Brain microvascular endothelial cell (primary cell): ENCODE measurements around the gene SERPINA4.

ENCODE experiments used
- DNase-seq: peaks from one replicate; pipeline ENCODE4 v3.0.0-alpha.2; 2020
- H3K27ac ChIP-seq: fragments of 250-450 bp; sonication (Bioruptor Pico); 2 replicates; pipeline ENCODE4 v1.5.1; 2020; ENCODE audit warnings: mild to moderate bottlenecking, moderate library complexity
- H3K27me3 ChIP-seq: fragments of 250-450 bp; sonication (Bioruptor Pico); replicated peaks from 2 replicates; pipeline ENCODE4 v1.5.1; 2020; ENCODE audit warnings: mild to moderate bottlenecking
- H3K36me3 ChIP-seq: fragments of 250-450 bp; sonication (Bioruptor Pico); replicated peaks from 2 replicates; pipeline ENCODE4 v1.5.1; 2020; ENCODE audit warnings: mild to moderate bottlenecking
- H3K4me3 ChIP-seq: 2 replicates; pipeline ENCODE4 v1.5.1; 2011; ENCODE audit warnings: low read depth, mild to moderate bottlenecking, control low read depth, low read length, moderate library complexity
- in situ Hi-C: cut with HindIII; loops from 2 replicates; pipeline ENCODE4 v1.10.0; 2017; ENCODE audit warnings: low sequenced_read_pairs, low pct_ligation_motif_present
- TF ChIP-seq, protein P1 (sequence below): IDR thresholded peaks from 2 replicates; pipeline ENCODE4 v1.5.1; 2011; ENCODE audit warnings: low read depth, mild to moderate bottlenecking, moderate library complexity, low read length, control low read depth, inconsistent platforms; ENCODE audit errors: missing control alignments

SERPINA4 gene

DNA sequence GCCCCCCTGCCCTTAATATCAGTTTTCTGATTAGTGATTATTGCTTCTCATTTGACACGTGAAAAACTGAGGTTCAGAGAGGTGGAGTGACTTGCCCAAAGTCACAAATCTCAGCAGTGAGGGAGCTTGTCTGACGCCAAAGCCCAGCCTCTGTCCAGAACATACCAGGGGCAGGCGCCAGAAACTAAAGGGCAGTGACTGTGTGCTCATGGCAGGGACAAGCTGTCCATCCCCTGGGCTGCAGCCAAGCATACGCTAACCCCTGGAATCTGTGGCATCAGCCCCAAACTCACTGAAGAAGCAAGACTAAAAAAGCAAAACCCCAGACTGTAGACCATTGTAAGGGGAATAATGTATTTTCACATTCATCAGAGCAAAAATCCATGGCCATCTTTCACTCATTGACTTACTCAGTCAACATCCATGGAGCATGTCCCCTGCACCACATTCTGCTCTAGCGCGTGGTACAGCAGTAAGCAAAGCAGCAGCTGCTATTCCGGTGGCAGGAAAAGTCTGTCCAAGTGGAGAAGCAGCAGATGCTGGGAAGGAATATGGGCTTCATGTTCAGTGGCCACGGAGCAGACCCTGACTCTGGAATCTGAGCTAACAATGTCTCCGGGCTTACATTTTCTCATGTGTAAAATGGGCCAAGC is 1.5 kb upstream of the SERPINA4 start:
- Histone ChIP-seq H3K36me3 (no peaks in the 10 kb centered on the region), H3K4me3 (no peak overlapping the region), H3K27ac (no peak overlapping the region), H3K27me3 (no peaks in the 10 kb centered on the region)
- in situ Hi-C loops, result no loop called here
- no peak for DNase-seq
- TF ChIP-seq, protein P1, sequence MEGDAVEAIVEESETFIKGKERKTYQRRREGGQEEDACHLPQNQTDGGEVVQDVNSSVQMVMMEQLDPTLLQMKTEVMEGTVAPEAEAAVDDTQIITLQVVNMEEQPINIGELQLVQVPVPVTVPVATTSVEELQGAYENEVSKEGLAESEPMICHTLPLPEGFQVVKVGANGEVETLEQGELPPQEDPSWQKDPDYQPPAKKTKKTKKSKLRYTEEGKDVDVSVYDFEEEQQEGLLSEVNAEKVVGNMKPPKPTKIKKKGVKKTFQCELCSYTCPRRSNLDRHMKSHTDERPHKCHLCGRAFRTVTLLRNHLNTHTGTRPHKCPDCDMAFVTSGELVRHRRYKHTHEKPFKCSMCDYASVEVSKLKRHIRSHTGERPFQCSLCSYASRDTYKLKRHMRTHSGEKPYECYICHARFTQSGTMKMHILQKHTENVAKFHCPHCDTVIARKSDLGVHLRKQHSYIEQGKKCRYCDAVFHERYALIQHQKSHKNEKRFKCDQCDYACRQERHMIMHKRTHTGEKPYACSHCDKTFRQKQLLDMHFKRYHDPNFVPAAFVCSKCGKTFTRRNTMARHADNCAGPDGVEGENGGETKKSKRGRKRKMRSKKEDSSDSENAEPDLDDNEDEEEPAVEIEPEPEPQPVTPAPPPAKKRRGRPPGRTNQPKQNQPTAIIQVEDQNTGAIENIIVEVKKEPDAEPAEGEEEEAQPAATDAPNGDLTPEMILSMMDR, result no peak

- no peak for DNase-seq
- Histone ChIP-seq H3K27ac (no peak overlapping the region), H3K27me3 (no peaks in the 10 kb centered on the region), H3K4me3 (no peak overlapping the region), H3K36me3 (no peaks in the 10 kb centered on the region)
- in situ Hi-C loops, result no loop called here
- TF ChIP-seq, protein P1, result no peak
These were observed 964 bp upstream of the SERPINA4 start for GRCh38 chr14:94560291-94560665.

- DNase-seq, result no peak
- H3K36me3 ChIP-seq, result no peaks in the 10 kb centered on the region
- H3K27me3 ChIP-seq, result no peaks in the 10 kb centered on the region
- TF ChIP-seq, protein P1, result no peak
- in situ Hi-C loops, result no loop called here
- no peak overlapping the region for H3K27ac ChIP-seq
- no peak overlapping the region for H3K4me3 ChIP-seq
These were observed 391 bp downstream of the SERPINA4 start for GRCh38 chr14:94561656-94562010.

- Histone ChIP-seq H3K27me3 (no peaks in the 10 kb centered on the region), H3K27ac (no peak overlapping the region), H3K36me3 (no peaks in the 10 kb centered on the region), H3K4me3 (no peak overlapping the region)
- TF ChIP-seq, protein P1, result no peak
- no peak for DNase-seq
- in situ Hi-C loops, result no loop called here
These were observed 780 bp downstream of the SERPINA4 start for GRCh38 chr14:94562022-94562421.

DNA sequence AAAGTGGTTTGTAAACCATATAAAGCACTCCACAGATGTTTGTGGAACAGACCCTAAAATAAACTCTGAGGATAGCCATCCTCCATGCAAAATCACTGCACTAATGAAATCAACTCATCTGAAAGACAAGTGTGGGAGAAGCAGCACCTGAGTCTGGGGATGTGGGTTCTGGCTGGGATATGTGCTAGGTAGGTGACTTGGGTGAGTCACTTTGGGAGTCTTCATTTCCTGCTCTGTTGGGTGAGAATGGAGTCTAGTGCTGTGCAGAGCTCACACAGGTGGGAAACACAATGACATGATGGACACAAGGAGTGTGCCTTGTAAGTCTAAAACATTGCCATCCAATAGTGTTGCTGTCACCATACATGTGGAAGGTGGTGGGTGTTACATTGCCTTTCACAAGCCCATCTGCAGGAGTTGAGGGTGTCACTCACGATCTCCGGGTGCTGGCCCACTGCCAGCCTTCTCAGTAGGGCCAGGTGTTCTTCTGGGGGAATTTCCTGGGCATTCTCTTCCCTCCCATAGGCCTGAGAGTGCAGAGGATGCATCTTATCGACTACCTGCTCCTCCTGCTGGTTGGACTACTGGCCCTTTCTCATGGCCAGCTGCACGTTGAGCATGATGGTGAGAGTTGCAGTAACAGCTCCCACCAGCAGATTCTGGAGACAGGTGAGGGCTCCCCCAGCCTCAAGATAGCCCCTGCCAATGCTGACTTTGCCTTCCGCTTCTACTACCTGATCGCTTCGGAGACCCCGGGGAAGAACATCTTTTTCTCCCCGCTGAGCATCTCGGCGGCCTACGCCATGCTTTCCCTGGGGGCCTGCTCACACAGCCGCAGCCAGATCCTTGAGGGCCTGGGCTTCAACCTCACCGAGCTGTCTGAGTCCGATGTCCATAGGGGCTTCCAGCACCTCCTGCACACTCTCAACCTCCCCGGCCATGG is 2.0 kb downstream of the SERPINA4 start:
- TF ChIP-seq, protein P1, result no peak
- in situ Hi-C loops, result no loop called here
- no peaks in the 10 kb centered on the region for H3K27me3 ChIP-seq

More for the DNA sequence above, 2.0 kb downstream of the SERPINA4 start:
- no peak overlapping the region for H3K27ac ChIP-seq
- no peak overlapping the region for H3K4me3 ChIP-seq
- DNase-seq, result no peak
- no peaks in the 10 kb centered on the region for H3K36me3 ChIP-seq
